Activated CD4-positive, alpha-beta T cell treated with anti-CD3 and anti-CD28 coated beads, Interleukin-2, Interleukin-6, amounts not matched to agents 100 ng/mL and 50 ng/mL, durations not matched to agents 16 hours and 8 hours (primary cell): ENCODE data around the gene HRCT1.
A peak's percentile ranks its signal among the peaks of the same experiment; 100 is the strongest.

Experiments
- DNase-seq: peaks from one replicate; pipeline ENCODE4 v3.0.0-alpha.2; 2020

The HRCT1 gene

DNA sequence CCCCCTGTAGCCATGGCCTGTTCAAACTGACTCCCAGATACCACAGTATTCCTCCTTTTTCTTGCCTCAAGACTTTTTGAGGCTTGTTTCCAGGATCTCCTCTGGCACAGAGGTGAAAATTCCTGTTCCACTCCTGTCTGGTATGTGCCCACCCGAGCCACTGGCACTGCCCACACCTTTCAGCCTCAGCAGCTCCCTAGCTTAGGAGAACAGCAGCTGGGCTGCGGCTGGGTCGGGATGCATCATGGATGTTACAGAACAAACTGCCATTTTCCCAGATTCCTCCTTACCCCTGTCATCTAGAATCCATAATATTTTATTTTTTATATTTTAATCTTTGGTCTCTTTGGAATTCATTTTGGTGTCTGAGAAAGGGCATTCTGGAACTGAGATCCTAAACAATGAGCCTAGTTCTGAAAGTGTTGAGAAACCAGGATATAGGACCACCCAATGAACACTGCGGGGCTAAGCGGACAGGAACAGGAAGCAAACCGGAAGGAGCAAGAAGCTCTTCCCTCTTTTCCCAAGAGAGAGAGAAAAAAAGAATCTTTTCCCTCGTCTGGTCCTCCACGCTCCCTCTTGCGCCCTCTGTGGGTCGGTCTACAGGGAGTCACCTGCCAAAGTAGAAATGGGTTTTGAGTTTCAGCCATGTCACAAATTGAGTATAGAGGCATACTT lies 39.5 kb downstream of the HRCT1 start:
- peak; percentile 72 for DNase-seq

DNA sequence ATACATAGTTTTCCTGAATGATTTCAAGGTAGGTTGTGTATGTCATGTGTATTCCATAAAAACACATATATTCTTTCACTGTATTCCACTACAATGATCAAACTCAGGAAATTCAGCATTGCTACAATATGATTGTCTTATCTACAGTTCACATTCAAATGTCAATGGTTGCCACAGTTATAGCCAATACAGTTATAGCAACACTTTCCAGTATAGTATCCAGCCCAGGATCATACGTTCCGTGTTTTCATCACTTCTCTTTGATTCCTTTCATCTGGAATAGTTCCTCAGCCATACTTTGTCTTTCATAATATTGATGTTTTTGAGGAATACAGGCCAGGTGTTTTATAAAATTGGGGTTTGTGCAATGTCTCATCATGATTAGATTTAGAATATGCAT lies 42.4 kb downstream of the HRCT1 start:
- no peak for DNase-seq

DNA sequence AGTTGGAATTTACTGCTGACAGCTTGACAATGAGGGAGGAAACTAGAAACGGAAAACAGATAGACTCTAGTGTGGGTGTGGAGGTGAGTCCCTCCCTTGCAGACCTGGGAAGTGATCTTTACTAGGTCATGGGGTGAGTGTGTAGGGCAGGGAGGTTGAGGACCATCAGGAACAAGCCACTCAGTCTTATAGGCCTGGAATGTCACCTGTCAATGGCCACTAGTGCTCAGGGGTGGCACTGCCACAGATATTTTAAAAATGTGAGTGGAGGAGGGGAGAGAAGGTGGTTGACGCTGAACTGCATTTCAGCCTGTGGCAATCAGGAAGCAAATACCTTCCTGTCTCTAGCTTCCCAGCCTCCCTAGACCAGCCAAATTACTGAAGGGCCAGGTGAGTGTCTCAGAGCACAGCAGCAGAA lies 42.9 kb downstream of the HRCT1 start:
- no peak for DNase-seq

DNA sequence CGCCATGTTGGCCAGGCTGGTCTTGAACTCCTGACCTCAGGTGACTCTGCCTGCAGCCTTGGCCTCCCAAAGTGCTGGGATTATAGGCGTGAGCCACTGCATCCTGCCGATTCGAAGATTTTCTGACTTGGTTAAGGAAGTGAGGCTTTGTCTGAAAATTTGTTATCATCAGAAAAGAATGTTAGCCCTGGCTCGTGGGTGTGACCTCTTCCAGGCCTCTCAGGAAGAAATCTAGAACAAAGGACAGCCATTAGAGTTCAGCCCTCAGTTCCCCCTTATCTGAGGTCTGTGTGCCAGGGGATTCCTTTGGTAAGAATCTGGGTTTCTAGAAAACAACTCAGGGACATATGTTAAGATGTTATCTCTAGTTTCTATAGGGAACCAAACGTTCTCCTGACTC lies 45.7 kb downstream of the HRCT1 start:
- DNase-seq: no peak

DNA sequence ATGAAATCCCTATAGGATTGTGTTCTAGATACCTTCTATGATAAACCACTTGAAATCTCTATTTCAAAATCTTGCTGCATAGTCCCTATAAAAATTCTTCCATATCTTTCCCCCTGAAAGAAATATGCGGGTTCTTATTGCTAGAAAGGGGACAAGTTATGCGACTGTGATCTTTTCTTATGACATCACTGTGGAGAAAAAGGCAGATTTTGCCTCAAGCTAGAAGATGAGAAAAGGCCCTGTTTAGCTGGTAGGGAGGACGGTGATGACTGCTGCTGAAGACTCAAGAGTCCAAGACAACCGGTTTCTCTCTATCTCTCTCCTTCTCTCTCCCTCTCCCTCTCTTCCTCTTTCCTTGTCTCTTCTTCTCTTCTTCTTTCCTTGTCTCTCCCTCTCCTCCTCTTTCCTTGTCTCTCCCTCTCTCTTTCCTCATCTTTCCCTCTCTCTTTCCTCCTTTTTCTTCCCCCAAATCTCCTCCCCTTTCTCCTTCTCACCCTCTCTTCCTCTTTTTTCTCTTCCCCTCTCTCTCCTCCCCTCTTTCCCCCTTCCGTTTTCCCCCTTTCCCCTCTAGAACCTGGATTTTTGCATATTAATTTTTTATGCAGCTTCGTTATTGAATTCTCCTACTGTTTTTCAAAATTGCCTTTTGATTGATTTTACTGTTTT lies 46.7 kb downstream of the HRCT1 start:
- DNase-seq: no peak

DNA sequence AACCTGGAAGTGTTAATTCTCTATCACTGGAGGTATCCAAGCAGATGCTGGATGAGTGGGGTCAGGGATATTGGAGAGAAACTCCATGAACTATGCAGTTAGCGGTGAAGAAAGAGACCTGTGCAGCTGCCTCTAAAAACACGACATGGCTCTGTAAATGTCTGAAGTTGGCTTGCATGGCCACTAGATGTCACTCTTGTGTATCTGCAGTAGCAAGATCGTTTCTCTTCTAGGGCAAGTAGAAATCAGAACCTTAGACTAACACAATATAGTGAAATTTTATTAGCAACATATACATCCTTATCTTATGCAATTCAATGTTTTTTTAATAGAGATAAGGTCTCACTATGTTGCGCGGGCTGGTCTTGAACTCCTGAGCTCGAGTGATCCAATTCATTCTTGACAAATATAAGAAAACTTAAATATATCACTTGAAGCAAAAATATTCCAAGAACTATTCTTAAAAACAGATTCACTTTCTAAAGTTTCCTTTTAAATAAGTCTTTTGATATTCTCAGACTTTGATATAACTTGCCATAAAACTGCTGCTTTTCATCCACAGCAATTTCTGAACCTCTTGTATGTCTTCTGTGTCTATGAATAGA lies 49.0 kb downstream of the HRCT1 start:
- DNase-seq: peak; percentile 73

DNA sequence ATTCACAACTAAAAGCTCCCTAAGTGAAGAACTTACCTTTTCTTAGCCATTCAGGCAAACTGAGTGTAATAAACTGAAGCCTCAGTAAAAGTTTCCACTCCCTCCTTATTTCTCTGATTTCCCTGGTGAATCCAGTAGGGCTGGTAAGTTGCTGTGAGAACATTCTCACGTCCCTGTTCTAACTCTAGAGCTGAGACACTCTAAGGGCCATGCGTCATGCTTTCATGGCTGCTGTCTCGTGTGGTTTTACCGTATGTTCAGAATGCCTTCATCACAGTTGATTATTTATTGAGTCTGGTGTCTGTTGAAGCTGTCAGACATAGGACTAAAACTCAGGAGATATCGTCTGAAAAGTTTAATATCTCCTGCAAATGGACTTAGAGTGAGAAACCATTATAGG lies 50.6 kb downstream of the HRCT1 start:
- no peak for DNase-seq
